BE2C (cell line): ENCODE results near the gene DHX35.

Experiments used
- DNase-seq: peaks from one replicate; pipeline ENCODE4 v3.0.0-alpha.2; 2020
- H3K27me3 ChIP-seq: fragments of 250-450 bp; sonication (Bioruptor Pico); 2 replicates; pipeline ENCODE4 v1.5.1; 2020; ENCODE audit warnings: mild to moderate bottlenecking
- H3K36me3 ChIP-seq: fragments of 250-450 bp; sonication (Bioruptor Pico); 2 replicates; pipeline ENCODE4 v1.5.1; 2020; ENCODE audit warnings: mild to moderate bottlenecking
- H3K4me1 ChIP-seq: fragments of 250-450 bp; sonication (Bioruptor Pico); 2 replicates; pipeline ENCODE4 v1.5.1; 2020
- H3K4me3 ChIP-seq: 2 replicates; pipeline ENCODE4 v1.5.1; 2011; ENCODE audit warnings: low read depth, low read length
- H3K9me3 ChIP-seq: fragments of 250-450 bp; sonication (Bioruptor Pico); 2 replicates; pipeline ENCODE4 v1.5.1; 2020
- TF ChIP-seq, protein P1 (sequence below): IDR thresholded peaks from 2 replicates; pipeline ENCODE4 v1.5.1; 2012; ENCODE audit warnings: mild to moderate bottlenecking, low read depth, low read length

DHX35 gene

DNA sequence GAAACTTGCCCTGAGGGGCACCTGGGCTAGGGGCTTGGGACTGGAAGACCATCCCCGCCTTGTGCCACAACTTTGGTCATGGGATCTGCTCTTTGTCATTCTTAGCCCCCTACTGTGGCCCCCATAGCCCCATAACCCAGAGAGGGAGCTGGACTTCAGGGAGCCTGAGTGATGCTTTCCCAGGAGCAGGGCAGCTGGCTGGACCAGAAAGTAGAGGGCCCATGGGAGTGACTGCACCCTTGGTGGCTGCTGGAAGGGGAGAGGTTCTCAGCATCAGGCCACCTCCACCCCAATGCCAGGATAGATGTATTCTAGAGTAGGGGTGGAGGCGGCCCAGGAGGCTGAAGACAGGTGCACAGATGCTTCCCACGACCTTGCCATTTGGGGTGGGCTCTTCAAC, 41.7 kb upstream of the DHX35 start:
- H3K4me3 ChIP-seq = no peak overlapping the region
- H3K4me1 ChIP-seq = no peaks in the 10 kb centered on the region

DNA sequence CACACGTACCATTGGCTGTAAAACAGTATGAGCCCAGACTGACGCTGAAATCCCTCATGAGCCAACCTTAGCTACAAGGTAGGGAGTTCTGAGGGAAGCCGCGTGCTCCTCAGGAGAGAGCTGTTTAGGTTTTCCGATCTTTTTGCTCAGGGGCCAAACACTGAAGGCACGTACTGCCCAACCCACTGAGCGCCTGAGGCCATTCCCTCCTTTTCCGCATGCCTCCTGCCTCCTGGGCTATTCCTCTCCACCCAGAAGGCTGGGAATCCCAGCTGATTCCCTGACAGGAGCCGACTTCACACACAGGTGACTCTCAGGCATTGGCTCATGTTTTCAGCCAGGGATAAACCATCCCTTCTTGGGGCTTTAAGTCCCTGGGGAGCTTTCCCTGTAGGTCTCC, 41.3 kb upstream of the DHX35 start:
- TF ChIP-seq, protein P1, sequence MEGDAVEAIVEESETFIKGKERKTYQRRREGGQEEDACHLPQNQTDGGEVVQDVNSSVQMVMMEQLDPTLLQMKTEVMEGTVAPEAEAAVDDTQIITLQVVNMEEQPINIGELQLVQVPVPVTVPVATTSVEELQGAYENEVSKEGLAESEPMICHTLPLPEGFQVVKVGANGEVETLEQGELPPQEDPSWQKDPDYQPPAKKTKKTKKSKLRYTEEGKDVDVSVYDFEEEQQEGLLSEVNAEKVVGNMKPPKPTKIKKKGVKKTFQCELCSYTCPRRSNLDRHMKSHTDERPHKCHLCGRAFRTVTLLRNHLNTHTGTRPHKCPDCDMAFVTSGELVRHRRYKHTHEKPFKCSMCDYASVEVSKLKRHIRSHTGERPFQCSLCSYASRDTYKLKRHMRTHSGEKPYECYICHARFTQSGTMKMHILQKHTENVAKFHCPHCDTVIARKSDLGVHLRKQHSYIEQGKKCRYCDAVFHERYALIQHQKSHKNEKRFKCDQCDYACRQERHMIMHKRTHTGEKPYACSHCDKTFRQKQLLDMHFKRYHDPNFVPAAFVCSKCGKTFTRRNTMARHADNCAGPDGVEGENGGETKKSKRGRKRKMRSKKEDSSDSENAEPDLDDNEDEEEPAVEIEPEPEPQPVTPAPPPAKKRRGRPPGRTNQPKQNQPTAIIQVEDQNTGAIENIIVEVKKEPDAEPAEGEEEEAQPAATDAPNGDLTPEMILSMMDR = no peak
- no peak overlapping the region for H3K4me3 ChIP-seq
- H3K4me1 ChIP-seq = no peaks in the 10 kb centered on the region
- H3K9me3 ChIP-seq = no peaks in the 10 kb centered on the region
- no peak for DNase-seq
- H3K36me3 ChIP-seq = peaks cover 38% of the 10 kb centered on the region
- no peaks in the 10 kb centered on the region for H3K27me3 ChIP-seq

More for the DNA sequence above, 41.7 kb upstream of the DHX35 start:
- TF ChIP-seq, protein P1 = no peak
- DNase-seq = no peak
- no peaks in the 10 kb centered on the region for H3K9me3 ChIP-seq
- no peaks in the 10 kb centered on the region for H3K27me3 ChIP-seq
- H3K36me3 ChIP-seq = peaks cover 40% of the 10 kb centered on the region

DNA sequence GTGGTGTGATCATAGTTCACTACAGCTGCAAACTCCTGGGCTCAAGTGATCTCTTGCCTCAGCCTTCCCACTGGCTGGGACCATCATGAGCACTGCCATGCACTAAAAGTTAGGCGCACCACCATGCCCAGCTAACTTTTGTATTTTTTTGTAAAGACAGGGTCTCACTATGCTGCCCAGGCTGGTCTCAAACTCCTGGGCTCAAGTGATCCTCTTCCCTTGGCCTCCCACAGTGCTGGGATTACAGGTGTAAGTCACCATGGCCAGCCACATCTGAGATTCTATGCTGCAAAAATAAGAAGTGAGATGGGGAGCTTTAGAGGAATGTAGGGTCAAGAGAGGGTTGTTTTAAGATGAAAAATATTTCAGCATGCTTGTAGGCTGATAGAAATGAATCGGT, 37.4 kb upstream of the DHX35 start:
- DNase-seq = no peak
- peaks cover 5% of the 10 kb centered on the region for H3K4me1 ChIP-seq
- H3K9me3 ChIP-seq = no peaks in the 10 kb centered on the region
- TF ChIP-seq, protein P1 = no peak
- H3K36me3 ChIP-seq = peaks cover 29% of the 10 kb centered on the region
- no peak overlapping the region for H3K4me3 ChIP-seq
- no peaks in the 10 kb centered on the region for H3K27me3 ChIP-seq

DNA sequence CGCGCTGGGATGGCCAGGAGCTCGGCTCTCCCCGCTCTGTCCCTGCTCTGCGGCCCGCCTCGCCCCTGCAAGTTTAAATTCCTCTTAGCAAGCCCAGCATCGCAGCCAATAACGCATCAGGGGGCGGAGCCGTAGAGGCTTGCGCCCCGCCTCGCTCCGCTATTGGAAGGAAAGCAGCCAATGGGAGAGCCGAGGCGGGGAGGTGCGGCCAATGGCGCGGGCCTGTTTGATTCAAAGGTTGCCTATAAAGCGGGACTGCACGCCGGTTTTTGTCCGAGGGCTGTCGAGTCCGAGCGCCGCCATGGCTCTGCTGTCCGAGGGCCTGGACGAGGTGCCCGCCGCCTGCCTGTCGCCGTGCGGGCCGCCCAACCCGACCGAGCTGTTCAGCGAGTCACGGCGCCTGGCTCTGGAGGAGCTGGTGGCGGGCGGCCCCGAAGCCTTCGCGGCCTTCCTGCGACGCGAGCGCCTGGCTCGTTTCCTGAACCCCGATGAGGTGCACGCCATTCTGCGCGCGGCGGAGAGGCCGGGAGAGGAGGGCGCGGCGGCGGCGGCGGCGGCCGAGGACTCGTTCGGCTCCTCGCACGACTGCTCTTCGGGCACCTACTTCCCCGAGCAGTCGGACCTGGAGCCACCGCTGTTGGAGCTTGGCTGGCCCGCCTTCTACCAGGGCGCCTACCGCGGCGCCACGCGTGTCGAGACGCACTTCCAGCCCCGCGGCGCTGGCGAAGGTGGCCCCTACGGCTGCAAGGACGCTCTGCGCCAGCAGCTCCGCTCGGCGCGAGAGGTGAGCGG, 35.8 kb upstream of the DHX35 start, which contains the start of gene FAM83D:
TSS of gene FAM83D (plus strand) at position 276 of the 792 bp plus-strand sequence. CDS start at position 302, 26 bp downstream.
- Histone ChIP-seq H3K4me1 (peaks cover 5% of the 10 kb centered on the region), H3K27me3 (no peaks in the 10 kb centered on the region), H3K36me3 (peaks cover 25% of the 10 kb centered on the region), H3K9me3 (no peaks in the 10 kb centered on the region), H3K4me3 (peak within 1 kb of the TSS; percentile 98)
- TF ChIP-seq, protein P1 = no peak
- peak; percentile 98 for DNase-seq

DNA sequence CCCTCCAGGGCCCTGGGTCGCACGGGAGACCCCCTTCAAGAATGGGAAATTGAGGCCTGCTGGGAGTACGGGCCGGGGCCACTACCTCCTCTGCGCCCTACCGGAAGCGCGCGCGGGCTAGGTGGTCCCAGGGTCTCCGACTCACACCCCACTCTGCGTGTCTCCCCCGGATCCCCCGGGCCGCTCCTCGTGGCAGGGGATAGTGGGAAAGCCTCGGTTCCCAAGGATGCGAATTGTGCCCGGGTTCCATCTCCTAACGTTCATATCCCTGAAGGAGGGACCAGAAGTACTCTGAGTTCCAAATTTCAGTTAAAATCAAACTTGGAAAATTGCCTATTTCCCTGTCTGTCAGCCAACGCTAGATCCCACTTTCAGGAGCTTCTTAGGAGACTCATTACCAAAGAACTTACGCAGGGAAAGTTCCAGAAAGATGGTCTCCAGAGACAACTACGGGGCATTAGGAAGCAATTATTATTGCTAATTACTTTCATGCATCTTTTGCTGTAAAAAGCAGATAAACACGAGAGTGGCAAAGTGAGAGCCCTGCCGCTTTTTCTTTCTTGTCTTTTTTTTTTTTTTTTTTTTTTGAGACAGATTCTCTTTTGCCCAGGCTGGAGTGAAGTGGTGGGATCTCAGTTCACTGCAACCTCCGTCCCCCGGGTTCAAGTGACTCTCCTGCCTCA, 35.1 kb upstream of the DHX35 start:
- no peak for DNase-seq
- TF ChIP-seq, protein P1 = no peak
- Histone ChIP-seq H3K4me1 (peaks cover 5% of the 10 kb centered on the region), H3K36me3 (peaks cover 26% of the 10 kb centered on the region), H3K9me3 (no peaks in the 10 kb centered on the region), H3K27me3 (no peaks in the 10 kb centered on the region), H3K4me3 (peak overlapping the region; percentile 98)
